ENCODE results near the gene WEE1. TPM values are rescaled to one million over a fixed set of nuclear protein-coding genes. Genes with fewer than 3 reads are reported as not detected.

WEE1 gene
- total and polyA plus RNA-seq, 10 of the 15 experiments (the other 5 are each of a cell fraction or from before 2014, with no cell fraction given), result 13.8 to 69.5 (median 45.4) TPM

DNA sequence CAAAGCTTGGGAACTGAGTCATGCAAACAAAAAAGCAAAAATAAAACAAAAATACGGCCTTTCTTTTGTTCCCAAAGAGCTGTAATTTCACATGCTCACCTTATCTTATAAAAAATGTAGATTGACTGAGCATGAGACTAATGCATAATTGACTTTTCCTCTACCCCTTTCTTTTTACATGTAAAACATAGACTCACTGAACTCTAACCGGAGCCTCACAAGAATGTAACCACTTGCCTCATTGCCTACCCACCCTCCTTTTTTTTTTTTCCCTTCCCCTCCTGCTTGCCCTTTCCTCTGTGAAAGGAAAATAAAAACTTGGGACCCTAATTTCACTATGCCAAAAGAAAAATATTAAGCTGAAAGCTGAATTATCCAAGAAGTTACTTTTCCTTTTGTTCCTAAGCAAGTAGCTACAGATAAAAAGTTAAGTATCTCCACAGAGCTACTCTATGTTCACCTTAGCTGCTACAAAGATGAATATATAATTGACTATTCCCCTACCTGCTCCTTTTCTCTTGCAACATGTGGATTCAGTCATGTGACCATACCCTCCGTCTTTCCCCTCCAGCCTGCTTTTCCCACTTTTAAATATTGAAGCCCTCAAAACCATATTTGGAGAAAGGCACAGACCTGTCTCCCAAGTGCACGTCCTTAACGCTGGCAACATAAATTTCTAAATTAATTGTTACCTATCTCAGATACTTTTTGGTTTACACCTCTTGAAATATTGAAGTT is 39.6 kb upstream of the WEE1 start:
- H3K4me1 ChIP-seq (ENCODE audit: control insufficient read depth, insufficient read depth, low read length), result no peaks in the 10 kb centered on the region
- no peak for TF ChIP-seq ZNF384 (IDR thresholded peaks at IDR 0.05; ENCODE audit: borderline replicate concordance, low read depth, low read length)
- TF ChIP-seq ESRRA (IDR thresholded peaks at IDR 0.05; ENCODE audit: low read length), result no peak
- TF ChIP-seq, protein P1, sequence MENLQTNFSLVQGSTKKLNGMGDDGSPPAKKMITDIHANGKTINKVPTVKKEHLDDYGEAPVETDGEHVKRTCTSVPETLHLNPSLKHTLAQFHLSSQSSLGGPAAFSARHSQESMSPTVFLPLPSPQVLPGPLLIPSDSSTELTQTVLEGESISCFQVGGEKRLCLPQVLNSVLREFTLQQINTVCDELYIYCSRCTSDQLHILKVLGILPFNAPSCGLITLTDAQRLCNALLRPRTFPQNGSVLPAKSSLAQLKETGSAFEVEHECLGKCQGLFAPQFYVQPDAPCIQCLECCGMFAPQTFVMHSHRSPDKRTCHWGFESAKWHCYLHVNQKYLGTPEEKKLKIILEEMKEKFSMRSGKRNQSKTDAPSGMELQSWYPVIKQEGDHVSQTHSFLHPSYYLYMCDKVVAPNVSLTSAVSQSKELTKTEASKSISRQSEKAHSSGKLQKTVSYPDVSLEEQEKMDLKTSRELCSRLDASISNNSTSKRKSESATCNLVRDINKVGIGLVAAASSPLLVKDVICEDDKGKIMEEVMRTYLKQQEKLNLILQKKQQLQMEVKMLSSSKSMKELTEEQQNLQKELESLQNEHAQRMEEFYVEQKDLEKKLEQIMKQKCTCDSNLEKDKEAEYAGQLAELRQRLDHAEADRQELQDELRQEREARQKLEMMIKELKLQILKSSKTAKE (IDR thresholded peaks at IDR 0.05; ENCODE audit: low read depth, poor library complexity, severe bottlenecking), result no peak
- TF ChIP-seq CHD4 (IDR thresholded peaks at IDR 0.05), result no peak
- no peak for TF ChIP-seq NFIC (IDR thresholded peaks at IDR 0.05; ENCODE audit: low read depth, low read length)
- no peak for TF ChIP-seq SMC3 (IDR thresholded peaks at IDR 0.05; ENCODE audit: borderline replicate concordance, low read length)
- TF ChIP-seq MTA2 (IDR thresholded peaks at IDR 0.05; ENCODE audit: low read depth), result no peak
- ChIA-PET RAD21 (ENCODE audit: unreplicated experiment) (interaction anchor here (1.4 to 3.4 kb wide), 7 partner anchors 32 to 216 kb away, joined by 3 to 53 read pairs (median 15); partner anchors contain the start of gene WEE1), CTCF (interaction anchor here (0.7 to 3.4 kb wide), 20 partner anchors 9 to 612 kb away, joined by 3 to 119 read pairs (median 8); partner anchors contain the start of gene WEE1), SMC1A (ENCODE audit: uncharacterized antibody, unreplicated experiment) (interaction anchor here (1.0 to 3.5 kb wide), 14 partner anchors 16 to 368 kb away, joined by 3 to 69 read pairs (median 6); partner anchors contain the start of gene WEE1), POLR2A (interaction anchor here (1.0 kb wide), 1 partner anchor 210 kb away, joined by 3 read pairs; no protein-coding TSS in a partner anchor)
- DNase-seq (ENCODE audit: low read depth, low spot score) (no peak), ATAC-seq (no peak), FAIRE-seq (no peak)
- no peak overlapping the region for H3K4me3 ChIP-seq
- in situ Hi-C loops (cut with MboI) (loop anchor here (5.0 to 10.0 kb wide), 2 partner anchors 218 to 441 kb away; no protein-coding TSS in a partner anchor), intact Hi-C loops (cut with micrococcal nuclease; ENCODE audit: unreplicated experiment) (no loop called here)
- H3K9me3 ChIP-seq (replicated peaks; ENCODE audit: control insufficient read depth, insufficient read depth, low read length), result no peaks in the 10 kb centered on the region
- no peaks in the 10 kb centered on the region for H3K36me3 ChIP-seq (ENCODE audit: control insufficient read depth in 2 of 2, insufficient read depth in 2 of 2, low read length in 1 of 2)
- no TSS peak for BruUV-seq (replicated peaks)
- no peaks in the 10 kb centered on the region for H4K20me1 ChIP-seq (ENCODE audit: control insufficient read depth, insufficient read depth)
- WGBS (ENCODE audit: insufficient coverage, insufficient replicate concordance, low lambda C conversion rate, missing lambda C conversion rate), result 90% methylated on average over 5 of the region's 5 CpGs
- no peak overlapping the region for H3K4me2 ChIP-seq (ENCODE audit: control insufficient read depth, insufficient read depth)
- H3K27me3 ChIP-seq (replicated peaks in 1 of 2; ENCODE audit: control insufficient read depth in 2 of 2, insufficient read depth in 2 of 2, low read length in 1 of 2), result no peaks in the 10 kb centered on the region
- no peak overlapping the region for H3K9ac ChIP-seq (ENCODE audit: control insufficient read depth, insufficient read depth, low read length)
- H3K79me2 ChIP-seq (ENCODE audit: control insufficient read depth, insufficient read depth, low read length), result no peaks in the 10 kb centered on the region
- no peak overlapping the region for H3K27ac ChIP-seq (ENCODE audit: control insufficient read depth, insufficient read depth)
- no peak overlapping the region for H2AFZ ChIP-seq (ENCODE audit: control insufficient read depth, low read depth, low read length)

All from GM12878 (cell line).